HCT116 (cell line): ENCODE results near the gene ZBTB24. TPM values are rescaled to one million over a fixed set of nuclear protein-coding genes. Genes with fewer than 3 reads are reported as not detected.

Experiments
- ATAC-seq: fragments of 200-7000 bp; cut with Tn5 transposase; 2 replicates; pipeline ENCODE4 v1.9.1; 2020; ENCODE audit warnings: mild to moderate bottlenecking, moderate library complexity
- BruUV-seq: library from RNA; stranded (reverse); fragments of 400-500 nt; replicated peaks from 2 replicates; lab custom pipeline; 2021; lab: Mats Ljungman, UMichigan
- CTCF ChIA-PET: fragments of 300-600 bp; sonication (Branson Sonifier 250); formaldehyde crosslinking; loops from one replicate; lab custom pipeline; 2021; ENCODE audit warnings: antibody characterized with exemption; lab: Charles Lee
- POLR2A ChIA-PET: fragments of 300-600, 350-600 bp; sonication (Branson Sonifier 250); formaldehyde crosslinking; loops from one replicate; lab custom pipeline; 2021; ENCODE audit warnings: antibody characterized with exemption; lab: Charles Lee
- RAD21 ChIA-PET, 2 experiments: fragments of 300-600 bp; sonication (Branson Sonifier 250); formaldehyde crosslinking; loops; one replicate each; lab custom pipeline; 2023; ENCODE audit warnings: low total read pairs in 2 of 2; ENCODE audit not compliant: uncharacterized antibody in 2 of 2, unreplicated experiment in 2 of 2, low non-redundant PET in 1 of 2; lab: Charles Lee
- DNase-seq: peaks from one replicate; pipeline ENCODE4 v3.0.0-alpha.2; 2010; ENCODE audit warnings: low read depth, low spot score
- H2AFZ ChIP-seq: fragments of 200-600 bp; shearing (Covaris generic), sonication (generic); 2 replicates; pipeline ENCODE4 v1.6.1; 2017; ENCODE audit warnings: low read depth, mixed run types, mixed read lengths, antibody characterized with exemption, low read length; ENCODE audit not compliant: poor library complexity, severe bottlenecking
- H3K27ac ChIP-seq: 2 replicates; pipeline ENCODE4 v1.5.1; 2012; ENCODE audit warnings: low read depth, low read length
- H3K27me3 ChIP-seq: fragments of 200-600 bp; sonication (generic); 2 replicates; pipeline ENCODE4 v1.6.1; 2016; ENCODE audit warnings: mixed run types, low read length, mixed read lengths; ENCODE audit not compliant: insufficient read depth
- H3K36me3 ChIP-seq, 2 experiments: fragments of 200-500 bp in 1 of 2; fragments of 200-600 bp in 1 of 2; sonication (Bioruptor generic) in 1 of 2; sonication (generic) in 1 of 2; 2 replicates each; pipeline versions ENCODE4 v1.5.1 to v1.6.1; 2014 to 2016; ENCODE audit warnings: low read length in 2 of 2, inconsistent platforms in 1 of 2, mixed read lengths in 1 of 2, mixed run types in 1 of 2; ENCODE audit not compliant: insufficient read depth in 2 of 2, control insufficient read depth in 1 of 2
- H3K4me1 ChIP-seq, 2 experiments: fragments of 200-600 bp in 1 of 2; sonication (generic) in 1 of 2; 2 replicates each; pipeline versions ENCODE4 v1.5.1 to v1.6.1; 2012 to 2017; ENCODE audit warnings: low read length in 2 of 2, inconsistent platforms in 1 of 2, mild to moderate bottlenecking in 1 of 2, mixed read lengths in 1 of 2, mixed run types in 1 of 2, moderate library complexity in 1 of 2; ENCODE audit not compliant: insufficient read depth in 2 of 2, control insufficient read depth in 1 of 2
- H3K4me2 ChIP-seq: fragments of 200-600 bp; sonication (generic); 2 replicates; pipeline ENCODE4 v1.6.1; 2017; ENCODE audit warnings: mixed run types, low read length, mixed read lengths
- H3K4me3 ChIP-seq, 2 experiments: fragments of 200-600 bp in 1 of 2; sonication (generic) in 1 of 2; replicated peaks in 1 of 2; 2 replicates each; pipeline ENCODE4 v1.5.1; 2011 to 2016; ENCODE audit warnings: low read length in 2 of 2, control low read depth in 1 of 2, low read depth in 1 of 2, mild to moderate bottlenecking in 1 of 2, mixed read lengths in 1 of 2, mixed run types in 1 of 2
- H3K79me2 ChIP-seq: fragments of 200-600 bp; sonication (generic); 2 replicates; pipeline ENCODE4 v1.6.1; 2017; ENCODE audit warnings: mild to moderate bottlenecking, mixed run types, low read length, moderate library complexity, mixed read lengths; ENCODE audit not compliant: insufficient read depth
- H3K9ac ChIP-seq: fragments of 200-600 bp; sonication (generic); 2 replicates; pipeline ENCODE4 v1.6.1; 2016; ENCODE audit warnings: low read length, mixed read lengths
- H3K9me2 ChIP-seq: fragments of 200-600 bp; sonication (generic), shearing (Covaris generic); 2 replicates; pipeline ENCODE4 v1.6.1; 2017; ENCODE audit warnings: mixed run types, mild to moderate bottlenecking, moderate library complexity; ENCODE audit not compliant: insufficient read depth
- H3K9me3 ChIP-seq, 2 experiments: fragments of 200-500 bp in 1 of 2; fragments of 200-600 bp in 1 of 2; sonication (Bioruptor generic) in 1 of 2; sonication (generic) in 1 of 2; 2 replicates each; pipeline ENCODE4 v1.6.1; 2014 to 2017; ENCODE audit warnings: low read length in 2 of 2, mixed read lengths in 2 of 2, inconsistent platforms in 1 of 2, low read depth in 1 of 2, mild to moderate bottlenecking in 1 of 2, mixed run types in 1 of 2, moderate library complexity in 1 of 2; ENCODE audit not compliant: control insufficient read depth in 1 of 2, insufficient read depth in 1 of 2
- H4K20me1 ChIP-seq: fragments of 200-600 bp; sonication (generic), shearing (Covaris generic); 2 replicates; pipeline ENCODE4 v1.6.1; 2017; ENCODE audit warnings: mixed run types, mild to moderate bottlenecking, moderate library complexity; ENCODE audit not compliant: insufficient read depth
- ATF3 ChIP-seq: IDR thresholded peaks from 2 replicates; pipeline ENCODE4 v1.6.1; 2012
- CBX3 ChIP-seq: IDR thresholded peaks from 2 replicates; pipeline ENCODE4 v1.6.1; 2012; ENCODE audit warnings: low read depth
- CTCF ChIP-seq, 3 experiments: fragments of 200-600 bp in 1 of 3; sonication (generic) in 1 of 3; IDR thresholded peaks in 2 of 3; conservative IDR thresholded peaks in 1 of 3; 2 replicates each; pipeline ENCODE4 v1.5.1; 2012 to 2017; ENCODE audit warnings: low read depth in 2 of 3, low read length in 2 of 3, antibody characterized with exemption in 1 of 3, borderline replicate concordance in 1 of 3, control low read depth in 1 of 3, mild to moderate bottlenecking in 1 of 3, mixed read lengths in 1 of 3, mixed run types in 1 of 3, moderate library complexity in 1 of 3; ENCODE audit not compliant: insufficient read depth in 1 of 3
- EGR1 ChIP-seq: IDR thresholded peaks from 2 replicates; pipeline ENCODE4 v1.6.1; 2012; ENCODE audit warnings: low read depth
- ELF1 ChIP-seq: IDR thresholded peaks from 2 replicates; pipeline ENCODE4 v1.6.1; 2012; ENCODE audit warnings: low read depth, borderline replicate concordance
- EZH2 ChIP-seq: fragments of 200-600 bp; sonication (generic); IDR thresholded peaks from 2 replicates; pipeline ENCODE4 v1.6.1; 2017; ENCODE audit warnings: antibody characterized with exemption, mixed run types
- EZH2phosphoT487 ChIP-seq: fragments of 200-600 bp; IDR thresholded peaks from 2 replicates; pipeline ENCODE4 v1.6.1; 2018; ENCODE audit warnings: antibody characterized with exemption, borderline replicate concordance
- FOSL1 ChIP-seq: IDR thresholded peaks from 2 replicates; pipeline ENCODE4 v1.6.1; 2012; ENCODE audit warnings: low read depth
- MAX ChIP-seq: IDR thresholded peaks from 2 replicates; pipeline ENCODE4 v1.6.1; 2012
- POLR2A ChIP-seq: IDR thresholded peaks from 2 replicates; pipeline ENCODE4 v1.7.0; 2011; ENCODE audit warnings: borderline replicate concordance; ENCODE audit not compliant: insufficient read depth, insufficient read length; ENCODE audit errors: extremely low read depth
- POLR2AphosphoS5 ChIP-seq: IDR thresholded peaks from 2 replicates; pipeline ENCODE4 v1.6.1; 2011; ENCODE audit warnings: mild to moderate bottlenecking, low read depth, low read length, moderate library complexity
- RAD21 ChIP-seq: IDR thresholded peaks from 2 replicates; pipeline ENCODE4 v1.6.1; 2012; ENCODE audit warnings: low read depth, mild to moderate bottlenecking
- SIN3A ChIP-seq: IDR thresholded peaks from 2 replicates; pipeline ENCODE4 v1.6.1; 2012; ENCODE audit warnings: low read depth
- SP1 ChIP-seq: IDR thresholded peaks from 2 replicates; pipeline ENCODE4 v1.6.1; 2012; ENCODE audit warnings: low read depth
- TCF7L2 ChIP-seq: IDR thresholded peaks from 2 replicates; pipeline ENCODE4 v1.7.0; 2011; ENCODE audit warnings: borderline replicate concordance, inconsistent platforms; ENCODE audit not compliant: insufficient read depth, insufficient read length; ENCODE audit errors: extremely low read depth
- YY1 ChIP-seq: IDR thresholded peaks from 2 replicates; pipeline ENCODE4 v1.6.1; 2011; ENCODE audit warnings: low read length, low read depth, moderate library complexity, mild to moderate bottlenecking; ENCODE audit not compliant: insufficient replicate concordance; ENCODE audit errors: extremely low read depth
- ZFX ChIP-seq: fragments of 450-650 bp; IDR thresholded peaks from 2 replicates; pipeline ENCODE4 v1.6.1; 2017
- ZNF274 ChIP-seq: fragments of 200-500 bp; sonication (Bioruptor generic); IDR thresholded peaks from 2 replicates; pipeline ENCODE4 v1.6.1; 2014; ENCODE audit warnings: mild to moderate bottlenecking, low read depth, low read length, inconsistent platforms
- intact Hi-C: fragments of 100-400 bp; cut with micrococcal nuclease; formaldehyde crosslinking; loops from 2 replicates; pipeline ENCODE4 v1.10.0; 2022
- total RNA-seq: library from RNA; stranded (reverse); gene quantifications from one replicate; pipeline ENCODE4 v1.2.1, GENCODE V29; 2021; ENCODE audit not compliant: unreplicated experiment

Gene ZBTB24
- total RNA-seq, 1 experiment from 2014 or later, result 11.3 TPM

- TF ChIP-seq SIN3A, result no peak
- no peak for TF ChIP-seq SP1
- no peak for TF ChIP-seq ZFX
- TF ChIP-seq ZNF274, result no peak
- TF ChIP-seq YY1, result no peak
- TF ChIP-seq FOSL1, result no peak
- no peak for TF ChIP-seq RAD21
- TF ChIP-seq CBX3, result no peak
- no peak for TF ChIP-seq EZH2
- TF ChIP-seq, all 23 proteins: peak for 0
- POLR2A ChIA-PET, result no interaction called here
- no peaks in the 10 kb centered on the region for H3K9me3 ChIP-seq
- intact Hi-C loops, result no loop called here
- no peak overlapping the region for H3K4me2 ChIP-seq
- BruUV-seq, result no TSS peak
- CTCF ChIA-PET, result no interaction called here
- no peaks in the 10 kb centered on the region for H4K20me1 ChIP-seq
- H3K4me3 ChIP-seq, result no peak overlapping the region
- H3K27me3 ChIP-seq, result no peaks in the 10 kb centered on the region
- H2AFZ ChIP-seq, result no peak overlapping the region
- DNase-seq, result no peak
- no peaks in the 10 kb centered on the region for H3K9me2 ChIP-seq
- H3K4me1 ChIP-seq, result peaks cover 0 to 11% of the 10 kb centered on the region in 2 experiments; a peak in 2 of 4 replicates
- no peak overlapping the region for H3K9ac ChIP-seq
- RAD21 ChIA-PET, result no interaction called here
- no peaks in the 10 kb centered on the region for H3K36me3 ChIP-seq
- ATAC-seq, result no peak
- H3K27ac ChIP-seq, result no peak overlapping the region
- no peaks in the 10 kb centered on the region for H3K79me2 ChIP-seq
Measured at GRCh38 chr6:109421184-109421583, 61.8 kb downstream of the ZBTB24 start.

GRCh38 chr6:109420751-109421150 is 62.3 kb downstream of the ZBTB24 start:
- no TSS peak for BruUV-seq
- Histone ChIP-seq H3K9me3 (no peaks in the 10 kb centered on the region), H3K79me2 (no peaks in the 10 kb centered on the region), H3K27ac (no peak overlapping the region), H2AFZ (no peak overlapping the region), H3K36me3 (no peaks in the 10 kb centered on the region), H3K4me2 (no peak overlapping the region), H3K27me3 (no peaks in the 10 kb centered on the region), H3K9me2 (no peaks in the 10 kb centered on the region), H3K4me3 (no peak overlapping the region), H3K9ac (no peak overlapping the region), H4K20me1 (no peaks in the 10 kb centered on the region), H3K4me1 (peaks cover 0 to 11% of the 10 kb centered on the region in 2 experiments; a peak in 2 of 4 replicates)
- ATAC-seq (no peak), DNase-seq (no peak)
- ChIA-PET CTCF (no interaction called here), RAD21 (no interaction called here), POLR2A (no interaction called here)
- intact Hi-C loops, result no loop called here
- TF ChIP-seq MAX (no peak), TCF7L2 (no peak), EZH2phosphoT487 (no peak), POLR2A (no peak), FOSL1 (no peak), ELF1 (no peak), CTCF (IDR thresholded peaks at IDR 0.05 in 2 of 3, conservative IDR thresholded peaks at IDR 0.05 in 1 of 3; ENCODE audit: borderline replicate concordance in 1 of 3, insufficient read depth in 1 of 3, low read depth in 2 of 3, low read length in 2 of 3) (no peak), POLR2AphosphoS5 (no peak), EGR1 (no peak), YY1 (no peak), ATF3 (no peak)
